K562 (cell line): ENCODE results near the gene HAVCR1. TPM values are rescaled to one million over a fixed set of nuclear protein-coding genes. Genes with fewer than 3 reads are reported as not detected.

Experiments used
- ATAC-seq: fragments of 200-7000 bp; cut with Tn5 transposase; 3 replicates; pipeline ENCODE4 v1.9.1; 2020; ENCODE audit warnings: moderate library complexity
- BruUV-seq: library from RNA; stranded (reverse); fragments of 400-500 nt; replicated peaks from 2 replicates; lab custom pipeline; 2021; lab: Mats Ljungman, UMichigan
- CTCF ChIA-PET: fragments of 300-600 bp; formaldehyde crosslinking; extraction: SDS; loops from one replicate; lab custom pipeline; 2021; ENCODE audit warnings: low intra/inter-chr PET ratio; lab: Yijun Ruan, JAX
- POLR2A ChIA-PET: fragments of 300-600, 350-650 bp; sonication (Branson Sonifier 250); formaldehyde crosslinking; extraction: SDS; loops from one replicate; lab custom pipeline; 2021; ENCODE audit warnings: antibody characterized with exemption, inconsistent platforms; lab: Yijun Ruan, JAX
- DNase-seq, 4 experiments: peaks; one replicate each; pipeline versions ENCODE4 v3.0.0 to v3.0.0-alpha.2; 2011 to 2018; ENCODE audit warnings: low spot score in 3 of 4, mixed read lengths in 3 of 4; ENCODE audit errors: extremely low read depth in 1 of 4
- FAIRE-seq: peaks from 2 replicates; lab custom pipeline; 2011; peaks lifted over from hg19 to GRCh38; lab: Jason Lieb, UNC
- H2AFZ ChIP-seq: 2 replicates; pipeline ENCODE4 v1.6.0; 2011; ENCODE audit warnings: low read depth, low read length, control low read depth, inconsistent platforms
- H3K27ac ChIP-seq: fragments of 200-600 bp; 3 replicates; pipeline ENCODE4 v1.8.0; 2011; ENCODE audit warnings: low read depth, mild to moderate bottlenecking, control low read depth, inconsistent platforms, low read length, moderate library complexity, mixed read lengths; ENCODE audit errors: extremely low read depth
- H3K27me3 ChIP-seq, 2 experiments: fragments of 300-600 bp in 1 of 2; 2 replicates in 1 of 2; 3 replicates in 1 of 2; pipeline versions ENCODE4 v1.6.0 to v1.8.0; 2011; ENCODE audit warnings: inconsistent platforms in 2 of 2, low read length in 2 of 2, mild to moderate bottlenecking in 1 of 2, mixed read lengths in 1 of 2, moderate library complexity in 1 of 2; ENCODE audit not compliant: control insufficient read depth in 2 of 2, insufficient read depth in 2 of 2
- H3K36me3 ChIP-seq: fragments of 300-600 bp; 3 replicates; pipeline ENCODE4 v1.8.0; 2011; ENCODE audit warnings: mild to moderate bottlenecking, low read length, inconsistent platforms; ENCODE audit not compliant: control insufficient read depth, insufficient read depth
- H3K4me1 ChIP-seq, 2 experiments: fragments of 200-600 bp in 1 of 2; replicated peaks in 1 of 2; 2 replicates in 1 of 2; 3 replicates in 1 of 2; pipeline versions ENCODE4 v1.5.1 to v1.8.0; 2011; ENCODE audit warnings: inconsistent platforms in 2 of 2, low read length in 2 of 2, mild to moderate bottlenecking in 1 of 2, mixed read lengths in 1 of 2, moderate library complexity in 1 of 2; ENCODE audit not compliant: control insufficient read depth in 2 of 2, insufficient read depth in 2 of 2
- H3K4me2 ChIP-seq: 2 replicates; pipeline ENCODE4 v1.6.1; 2011; ENCODE audit warnings: low read length, control low read depth, inconsistent platforms, mixed read lengths; ENCODE audit not compliant: insufficient read depth
- H3K4me3 ChIP-seq: fragments of 200-600 bp; sonication (generic), shearing (Covaris generic); 2 replicates; pipeline ENCODE4 v1.5.1; 2016; ENCODE audit warnings: control low read depth, inconsistent platforms
- H3K79me2 ChIP-seq: fragments of 200-600 bp; 3 replicates; pipeline ENCODE4 v1.8.0; 2011; ENCODE audit warnings: low read length, inconsistent platforms; ENCODE audit not compliant: control insufficient read depth, insufficient read depth
- H3K9ac ChIP-seq, 2 experiments: 2 replicates each; pipeline versions ENCODE4 v1.6.0 to v1.6.1; 2011; ENCODE audit warnings: low read depth in 2 of 2, low read length in 2 of 2, control low read depth in 1 of 2, inconsistent platforms in 1 of 2, mild to moderate bottlenecking in 1 of 2, mixed read lengths in 1 of 2; ENCODE audit not compliant: insufficient read depth in 1 of 2
- H3K9me1 ChIP-seq: one replicate; pipeline ENCODE4 v1.6.0; 2011; ENCODE audit warnings: inconsistent platforms, mild to moderate bottlenecking, low read length, moderate library complexity; ENCODE audit not compliant: control insufficient read depth, insufficient read depth
- H3K9me3 ChIP-seq: replicated peaks from 2 replicates; pipeline ENCODE4 v1.5.1; 2011; ENCODE audit warnings: low read depth, low read length, inconsistent platforms; ENCODE audit not compliant: control insufficient read depth, insufficient read depth
- H4K20me1 ChIP-seq: replicated peaks from 2 replicates; pipeline ENCODE4 v1.6.1; 2011; ENCODE audit warnings: low read length, inconsistent platforms, mixed read lengths; ENCODE audit not compliant: control insufficient read depth, insufficient read depth
- C11orf30 ChIP-seq: fragments of 450-650 bp; IDR thresholded peaks from 2 replicates; pipeline ENCODE4 v1.6.1; 2016; ENCODE audit warnings: low read depth, mild to moderate bottlenecking
- CBFA2T3 ChIP-seq: fragments of 450-650 bp; IDR thresholded peaks from 2 replicates; pipeline ENCODE4 v1.6.1; 2017
- CHD4 ChIP-seq: fragments of 200-600 bp; sonication (generic); IDR thresholded peaks from 3 replicates; pipeline ENCODE4 v1.6.1; 2012; ENCODE audit warnings: low read depth, mild to moderate bottlenecking, mixed read lengths, low read length, inconsistent platforms; ENCODE audit not compliant: insufficient read depth, insufficient replicate concordance, poor library complexity, severe bottlenecking
- CREBBP ChIP-seq: IDR thresholded peaks from one replicate; pipeline ENCODE4 v1.6.1; 2012; ENCODE audit warnings: low read depth, mild to moderate bottlenecking, control low read depth, inconsistent platforms, low read length
- CTBP1 ChIP-seq: fragments of 450-650 bp; IDR thresholded peaks from 2 replicates; pipeline ENCODE4 v1.6.1; 2016; ENCODE audit warnings: borderline replicate concordance
- DMBX1 ChIP-seq: fragments of 250-450 bp; sonication (Bioruptor Pico); IDR thresholded peaks from 2 replicates; pipeline ENCODE4 v1.8.0; 2022; ENCODE audit warnings: inconsistent platforms, mild to moderate bottlenecking, moderate library complexity, borderline replicate concordance
- E2F1 ChIP-seq: sonication (generic); formaldehyde crosslinking; IDR thresholded peaks from 2 replicates; pipeline ENCODE4 v1.8.1; 2023; ENCODE audit warnings: mild to moderate bottlenecking, missing genetic modification reagents, moderate library complexity
- HSF4 ChIP-seq: fragments of 250-450 bp; sonication (Bioruptor Pico); IDR thresholded peaks from 2 replicates; pipeline ENCODE4 v2.1.2; 2022; ENCODE audit warnings: mild to moderate bottlenecking, moderate library complexity, borderline replicate concordance
- ILF3 ChIP-seq: fragments of 450-650 bp; IDR thresholded peaks from 2 replicates; pipeline ENCODE4 v1.6.1; 2018; ENCODE audit warnings: antibody characterized with exemption, mild to moderate bottlenecking, moderate library complexity, borderline replicate concordance
- ZNF398 ChIP-seq: fragments of 250-450 bp; sonication (Bioruptor Pico); IDR thresholded peaks from 2 replicates; pipeline ENCODE4 v1.8.0; 2021; ENCODE audit warnings: moderate library complexity, mild to moderate bottlenecking, inconsistent platforms
- ZNF668 ChIP-seq: fragments of 250-450 bp; sonication (Bioruptor Pico); IDR thresholded peaks from 2 replicates; pipeline ENCODE4 v1.8.0; 2022; ENCODE audit warnings: mild to moderate bottlenecking, inconsistent platforms
- ZNF79 ChIP-seq: fragments of 250-450 bp; sonication (Bioruptor Pico); IDR thresholded peaks from 2 replicates; pipeline ENCODE4 v1.4.0; 2020; ENCODE audit warnings: low read depth, mild to moderate bottlenecking, moderate library complexity
- WGBS: fragments of 100-300 bp; shearing (Covaris generic); methylation state at CpG from one replicate; pipeline ENCODE4 v1.1.6; 2016; ENCODE audit warnings: low coverage, mixed read lengths; ENCODE audit not compliant: insufficient coverage; ENCODE audit errors: missing lambda C conversion rate; 5-methylcytosine and 5-hydroxymethylcytosine counted together
- in situ Hi-C: fragments of 300-500 bp; cut with MboI; formaldehyde crosslinking; loops from 4 replicates; pipeline ENCODE4 v1.15.0; 2018; ENCODE audit warnings: inconsistent platforms, mixed read lengths
- intact Hi-C: fragments of 100-400 bp; cut with micrococcal nuclease; formaldehyde crosslinking; loops from 2 replicates; pipeline ENCODE4 v1.14.2; 2022
- polyA plus RNA-seq, 8 experiments: library from polyadenylated mRNA; depleted of rRNA in 4 of 8; stranded (reverse) in 5 of 8; unstranded in 3 of 8; fragments of >200 nt; fragmentation: Nextera tagmentation in 2 of 8; fragmentation: Illumina TruSeq in 1 of 8; extraction: Ambion mirVana in 2 of 8; extraction: Trizol in 1 of 8; gene quantifications; 2 replicates each; pipeline versions ENCODE4 v1.2.1 to v1.2.3, GENCODE V29; 2011 to 2014; ENCODE audit warnings: inconsistent platforms in 1 of 8, missing spikeins in 1 of 8
- total RNA-seq, 7 experiments: library from RNA; depleted of rRNA in 6 of 7; stranded (reverse); fragments of >200 nt in 6 of 7; fragmentation: Illumina TruSeq in 2 of 7; extraction: Trizol in 2 of 7; gene quantifications; 2 replicates each; pipeline versions ENCODE4 v1.2.1 to v1.2.3, GENCODE V29; 2011 to 2021; ENCODE audit warnings: low replicate concordance in 1 of 7
- TF ChIP-seq, protein P1 (sequence below): fragments of 450-650 bp; formaldehyde crosslinking; IDR thresholded peaks from 2 replicates; pipeline ENCODE4 v1.4.0; 2020; ENCODE audit warnings: mild to moderate bottlenecking

Gene HAVCR1
- total and polyA plus RNA-seq, 9 of the 15 experiments (the other 6 are each of a cell fraction or from before 2014, with no cell fraction given) = 0.04 TPM; not detected in 8

DNA sequence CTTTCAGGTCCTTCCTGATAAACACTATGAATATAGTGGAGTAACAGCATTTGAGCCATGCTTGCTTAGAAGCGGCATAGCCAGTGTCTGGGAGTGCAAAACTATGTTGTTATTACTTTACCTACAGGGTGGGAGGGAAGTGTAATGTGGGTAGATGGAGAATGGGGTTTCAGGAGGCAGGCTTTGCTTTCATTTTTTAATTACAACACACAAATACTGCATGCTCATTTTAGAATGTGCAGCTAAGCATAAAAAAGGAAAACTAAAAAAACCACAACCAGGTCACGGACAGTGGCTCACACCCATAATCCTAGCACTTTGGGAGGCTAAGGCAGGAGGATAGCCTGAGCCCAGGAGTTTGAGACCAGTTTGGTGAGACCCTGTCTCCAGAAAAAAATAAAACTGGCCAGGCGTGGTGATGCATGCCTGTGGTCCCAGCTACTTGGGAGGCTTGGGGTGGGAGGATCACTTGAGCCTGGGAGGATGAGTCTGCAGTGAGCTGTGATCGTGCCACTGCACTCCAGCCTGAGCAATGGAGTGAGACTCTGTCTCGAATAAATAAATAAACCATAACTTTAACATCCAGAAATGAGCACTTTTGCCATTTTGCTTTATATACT lies 20.2 kb downstream of the HAVCR1 start:
- FAIRE-seq = no peak
- no peak for DNase-seq
- BruUV-seq = no TSS peak
- Histone ChIP-seq H3K4me1 (no peaks in the 10 kb centered on the region; a peak in 1 of 5 replicates), H3K4me2 (no peak overlapping the region), H3K27ac (no peak overlapping the region), H3K4me3 (no peak overlapping the region), H3K9me1 (no peaks in the 10 kb centered on the region), H4K20me1 (no peaks in the 10 kb centered on the region), H2AFZ (no peak overlapping the region), H3K9me3 (no peaks in the 10 kb centered on the region), H3K79me2 (no peaks in the 10 kb centered on the region), H3K27me3 (no peaks in the 10 kb centered on the region), H3K36me3 (no peaks in the 10 kb centered on the region), H3K9ac (no peak overlapping the region)
- TF ChIP-seq E2F1 (CRISPR knock-in tag) = no peak
- TF ChIP-seq ZNF79 (CRISPR knock-in tag) = no peak
- TF ChIP-seq CBFA2T3 = no peak
- TF ChIP-seq CHD4 = no peak
- TF ChIP-seq C11orf30 = no peak
- no peak for TF ChIP-seq DMBX1 (CRISPR knock-in tag)
- TF ChIP-seq CTBP1 = no peak
- no peak for TF ChIP-seq ILF3
- TF ChIP-seq CREBBP = no peak
- TF ChIP-seq ZNF668 (CRISPR knock-in tag) = no peak
- TF ChIP-seq HSF4 = no peak
- TF ChIP-seq, protein P1, sequence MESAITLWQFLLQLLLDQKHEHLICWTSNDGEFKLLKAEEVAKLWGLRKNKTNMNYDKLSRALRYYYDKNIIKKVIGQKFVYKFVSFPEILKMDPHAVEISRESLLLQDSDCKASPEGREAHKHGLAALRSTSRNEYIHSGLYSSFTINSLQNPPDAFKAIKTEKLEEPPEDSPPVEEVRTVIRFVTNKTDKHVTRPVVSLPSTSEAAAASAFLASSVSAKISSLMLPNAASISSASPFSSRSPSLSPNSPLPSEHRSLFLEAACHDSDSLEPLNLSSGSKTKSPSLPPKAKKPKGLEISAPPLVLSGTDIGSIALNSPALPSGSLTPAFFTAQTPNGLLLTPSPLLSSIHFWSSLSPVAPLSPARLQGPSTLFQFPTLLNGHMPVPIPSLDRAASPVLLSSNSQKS (CRISPR knock-in tag) = no peak
- TF ChIP-seq ZNF398 = no peak
- intact Hi-C loops (no loop called here), in situ Hi-C loops (no loop called here)
- POLR2A ChIA-PET = no interaction called here
- 5% methylated on average over 5 of the region's 5 CpGs for WGBS
- no peak for ATAC-seq
- CTCF ChIA-PET = no interaction called here
